Esophagus muscularis mucosa (tissue), 4 donors: ENCODE measurements around the gene KLF11.

Experiments
- EP300 ChIP-seq: sonication (generic); formaldehyde crosslinking; IDR thresholded peaks from one replicate; pipeline ENCODE4 v1.6.1; 2017; ENCODE audit warnings: antibody characterized with exemption
- POLR2A ChIP-seq: fragments of 450-650 bp; IDR thresholded peaks from one replicate; pipeline ENCODE4 v1.6.1; 2017; ENCODE audit warnings: antibody characterized with exemption, moderate library complexity, mild to moderate bottlenecking, low read depth
- TF ChIP-seq, protein P1 (sequence below), 3 experiments: fragments of 200-600 bp in 2 of 3; fragments of 450-650 bp in 1 of 3; sonication (generic) in 2 of 3; IDR thresholded peaks; one replicate each; pipeline ENCODE4 v1.5.1; 2017 to 2019; ENCODE audit warnings: antibody characterized with exemption in 3 of 3, mild to moderate bottlenecking in 2 of 3, moderate library complexity in 1 of 3

DNA sequence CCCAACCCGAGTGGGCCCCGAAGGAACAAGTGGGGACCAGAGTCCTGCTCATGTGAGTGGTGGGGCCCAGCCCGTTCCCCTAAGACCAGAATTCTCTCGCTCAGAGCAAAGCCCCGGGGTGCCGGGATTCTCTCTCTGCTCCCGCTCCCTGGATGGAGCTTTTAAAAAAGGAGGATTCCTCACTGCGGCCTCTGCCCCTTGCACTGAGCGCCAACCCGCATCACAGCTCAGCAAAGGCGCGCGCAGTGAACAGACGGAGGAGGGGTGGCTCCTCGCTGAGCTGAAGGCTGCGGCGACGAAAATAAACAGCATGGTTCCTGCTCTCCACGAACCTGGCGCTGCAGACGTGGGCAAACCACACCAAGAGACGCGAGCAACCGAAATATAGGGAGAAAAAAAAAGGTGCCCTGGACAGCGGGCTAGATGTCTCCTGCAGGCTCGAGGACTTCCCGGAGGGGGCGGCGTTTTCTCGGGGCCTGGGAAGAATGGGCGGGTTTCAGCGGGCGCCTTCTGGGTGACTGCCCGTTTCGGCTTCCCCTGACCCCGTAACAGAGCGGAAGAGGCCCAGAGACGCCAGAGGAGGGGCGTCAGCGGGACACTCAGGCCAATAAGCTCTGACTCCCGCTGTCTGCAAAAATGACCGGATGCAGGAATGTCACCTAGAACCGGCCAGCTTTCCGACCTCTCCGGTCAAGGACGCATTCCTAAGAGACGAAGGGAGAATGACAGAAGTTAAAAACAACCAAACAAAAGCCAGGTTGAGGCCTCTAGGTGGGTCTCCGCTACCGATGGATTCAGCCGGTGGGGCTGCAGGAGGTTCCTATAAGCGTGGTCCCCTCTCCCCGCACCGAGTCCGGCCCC, 819 bp upstream of the KLF11 start:
- peak; percentile 15 for TF ChIP-seq POLR2A
- TF ChIP-seq EP300: peak; percentile 11
- TF ChIP-seq, protein P1, sequence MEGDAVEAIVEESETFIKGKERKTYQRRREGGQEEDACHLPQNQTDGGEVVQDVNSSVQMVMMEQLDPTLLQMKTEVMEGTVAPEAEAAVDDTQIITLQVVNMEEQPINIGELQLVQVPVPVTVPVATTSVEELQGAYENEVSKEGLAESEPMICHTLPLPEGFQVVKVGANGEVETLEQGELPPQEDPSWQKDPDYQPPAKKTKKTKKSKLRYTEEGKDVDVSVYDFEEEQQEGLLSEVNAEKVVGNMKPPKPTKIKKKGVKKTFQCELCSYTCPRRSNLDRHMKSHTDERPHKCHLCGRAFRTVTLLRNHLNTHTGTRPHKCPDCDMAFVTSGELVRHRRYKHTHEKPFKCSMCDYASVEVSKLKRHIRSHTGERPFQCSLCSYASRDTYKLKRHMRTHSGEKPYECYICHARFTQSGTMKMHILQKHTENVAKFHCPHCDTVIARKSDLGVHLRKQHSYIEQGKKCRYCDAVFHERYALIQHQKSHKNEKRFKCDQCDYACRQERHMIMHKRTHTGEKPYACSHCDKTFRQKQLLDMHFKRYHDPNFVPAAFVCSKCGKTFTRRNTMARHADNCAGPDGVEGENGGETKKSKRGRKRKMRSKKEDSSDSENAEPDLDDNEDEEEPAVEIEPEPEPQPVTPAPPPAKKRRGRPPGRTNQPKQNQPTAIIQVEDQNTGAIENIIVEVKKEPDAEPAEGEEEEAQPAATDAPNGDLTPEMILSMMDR (IDR thresholded peaks at IDR 0.05): peak in 1 of 3 experiments; percentile 32
